Nephron (organoid): Measurements from ENCODE around the gene MMADHC.

Source experiments
- H3K27ac Mint-ChIP-seq, 3 experiments: 2 replicates each; pipeline ENCODE4 v1.8.0; 2020; ENCODE audit warnings: mixed read lengths in 3 of 3, mild to moderate bottlenecking in 2 of 3, moderate library complexity in 1 of 3
- H3K27me3 Mint-ChIP-seq: 2 replicates; pipeline ENCODE4 v1.8.0; 2021; ENCODE audit warnings: low read depth, mild to moderate bottlenecking, moderate library complexity, mixed read lengths
- H3K36me3 Mint-ChIP-seq: 2 replicates; pipeline ENCODE4 v1.8.0; 2020; ENCODE audit warnings: low read depth, mixed read lengths
- H3K4me1 Mint-ChIP-seq: 2 replicates; pipeline ENCODE4 v1.8.0; 2020; ENCODE audit warnings: mixed read lengths
- H3K4me3 Mint-ChIP-seq, 3 experiments: 2 replicates each; pipeline ENCODE4 v1.8.0; 2020; ENCODE audit warnings: mild to moderate bottlenecking in 3 of 3, mixed read lengths in 3 of 3, moderate library complexity in 2 of 3
- H3K9me3 Mint-ChIP-seq: 2 replicates; pipeline ENCODE4 v1.8.0; 2020; ENCODE audit warnings: mixed read lengths
- CTCF ChIP-seq, 3 experiments: fragments of 200-600 bp; sonication (generic); IDR thresholded peaks; one replicate each; pipeline ENCODE4 v1.5.0; 2021; ENCODE audit warnings: antibody characterized with exemption in 3 of 3; ENCODE audit not compliant: unreplicated experiment in 3 of 3

MMADHC gene

DNA sequence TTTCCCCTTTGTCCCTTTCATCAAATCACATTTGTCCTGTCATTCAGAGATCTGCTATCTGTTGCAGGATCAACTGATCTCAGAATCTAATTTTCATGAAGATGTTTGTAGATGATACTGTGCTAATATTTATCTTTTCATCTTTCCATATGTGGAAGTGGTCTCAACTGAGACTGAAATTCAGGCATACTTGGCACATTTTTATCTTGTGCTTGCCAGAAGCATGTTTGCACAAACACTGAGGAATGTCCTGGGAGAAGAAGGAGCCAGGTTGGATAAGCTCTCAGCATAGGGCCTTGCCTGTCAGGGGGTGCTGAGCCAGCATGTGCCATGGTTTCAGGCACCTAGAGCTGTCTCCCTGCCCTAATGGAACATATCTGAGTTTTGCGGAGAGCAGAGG is 24.5 kb upstream of the MMADHC start:
- Mint-ChIP-seq H3K36me3 (peaks cover 3% of the 10 kb centered on the region), H3K4me1 (peaks cover 43% of the 10 kb centered on the region), H3K4me3 (no peak overlapping the region), H3K27me3 (no peaks in the 10 kb centered on the region), H3K9me3 (peaks cover 4% of the 10 kb centered on the region), H3K27ac (peak overlapping the region; percentile 72 to 85 (median 75))
- no peak for TF ChIP-seq CTCF (IDR thresholded peaks at IDR 0.05; ENCODE audit: unreplicated experiment in 3 of 3)

DNA sequence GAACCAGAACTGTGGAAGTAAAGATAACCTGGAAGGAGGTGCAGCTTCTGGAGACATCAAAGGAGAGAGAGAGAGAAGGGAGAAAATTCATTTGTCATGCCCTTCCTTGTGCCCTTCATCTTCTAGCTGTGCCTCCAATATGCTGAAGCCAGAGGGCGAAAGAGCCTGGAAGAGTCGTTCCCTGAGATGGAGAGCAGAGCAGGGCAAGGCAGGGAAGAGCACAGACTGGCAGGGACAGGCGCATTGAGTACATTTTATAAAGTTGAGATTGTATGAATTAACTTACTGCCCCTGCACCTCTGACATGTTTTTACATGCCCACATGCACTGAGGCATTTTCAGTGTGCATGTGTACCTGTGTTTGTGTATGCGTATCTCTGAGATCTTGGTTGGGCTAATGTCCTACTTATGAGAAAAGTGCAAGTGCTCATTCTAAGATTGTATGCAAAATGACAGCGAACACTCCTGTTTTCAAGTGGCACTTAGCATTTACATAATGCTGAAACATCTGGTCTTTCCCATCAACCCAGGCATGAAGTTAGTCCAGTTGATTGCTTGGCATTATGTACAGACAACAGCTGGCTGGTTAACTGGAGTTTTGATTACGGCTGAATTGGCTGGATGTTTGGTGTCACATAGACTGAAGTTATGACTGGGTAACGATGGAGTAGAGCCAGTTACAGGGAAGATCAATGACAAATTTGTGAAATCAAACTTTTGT is 23.7 kb upstream of the MMADHC start:
- Mint-ChIP-seq H3K4me3 (no peak overlapping the region), H3K27ac (peak overlapping the region; percentile 22 to 75 (median 64)), H3K36me3 (peaks cover 4% of the 10 kb centered on the region), H3K9me3 (peaks cover 6% of the 10 kb centered on the region), H3K27me3 (no peaks in the 10 kb centered on the region), H3K4me1 (peaks cover 35% of the 10 kb centered on the region)
- TF ChIP-seq CTCF (IDR thresholded peaks at IDR 0.05; ENCODE audit: unreplicated experiment in 3 of 3), result peak in 2 of 3 experiments; percentile 12 to 25

DNA sequence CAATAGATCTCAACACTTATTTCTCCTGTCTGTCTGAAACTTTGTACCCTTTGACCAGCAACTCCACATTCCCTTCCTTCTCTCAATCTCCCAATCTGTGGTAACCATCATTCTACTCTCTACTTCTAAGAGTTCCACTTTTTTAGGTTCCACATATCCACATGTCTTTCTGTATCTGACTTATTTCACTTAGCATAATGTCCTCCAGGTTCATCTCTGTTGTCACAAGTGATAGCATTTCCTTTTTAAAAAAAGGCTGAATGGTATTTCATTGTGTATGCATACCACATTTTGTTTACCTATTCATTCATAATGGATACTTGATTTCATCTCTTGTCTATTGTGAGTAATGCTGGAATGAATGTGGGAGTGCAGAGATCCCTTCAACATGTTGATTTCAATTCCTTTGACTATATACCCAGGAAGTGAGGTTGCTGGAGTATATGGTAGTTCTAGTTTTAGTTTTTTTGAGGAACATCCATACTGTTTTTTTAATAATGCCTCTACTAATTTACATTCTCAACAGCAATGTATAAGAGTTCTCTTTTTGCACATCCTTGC is 18.8 kb upstream of the MMADHC start:
- Mint-ChIP-seq H3K36me3 (peaks cover 14% of the 10 kb centered on the region), H3K9me3 (peaks cover 31% of the 10 kb centered on the region), H3K4me3 (no peak overlapping the region), H3K27ac (no peak overlapping the region), H3K27me3 (no peaks in the 10 kb centered on the region), H3K4me1 (peaks cover 13% of the 10 kb centered on the region)
- TF ChIP-seq CTCF (IDR thresholded peaks at IDR 0.05; ENCODE audit: unreplicated experiment in 3 of 3), result no peak

DNA sequence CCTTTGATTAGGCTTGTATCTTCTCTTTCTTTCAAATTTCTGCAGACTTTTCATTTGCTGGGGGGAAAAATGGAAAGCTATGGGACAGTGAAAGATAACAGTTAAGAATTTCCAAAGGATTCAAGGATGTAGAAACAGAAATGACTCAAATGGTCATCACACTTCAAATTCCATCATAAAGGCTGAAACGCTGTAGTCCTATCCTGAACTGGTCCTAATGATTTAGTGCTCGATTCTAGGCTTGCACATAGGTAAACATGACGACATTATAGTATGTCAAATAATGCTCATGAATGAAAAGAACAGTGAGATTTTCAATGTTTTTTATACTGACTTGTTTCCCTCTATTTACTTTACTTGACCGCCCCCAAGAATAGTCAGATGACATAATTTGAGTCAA is 15.7 kb upstream of the MMADHC start:
- Mint-ChIP-seq H3K36me3 (peaks cover 23% of the 10 kb centered on the region), H3K9me3 (peaks cover 42% of the 10 kb centered on the region), H3K4me3 (no peak overlapping the region), H3K27me3 (no peaks in the 10 kb centered on the region), H3K4me1 (peaks cover 6% of the 10 kb centered on the region), H3K27ac (no peak overlapping the region)
- no peak for TF ChIP-seq CTCF (IDR thresholded peaks at IDR 0.05; ENCODE audit: unreplicated experiment in 3 of 3)

DNA sequence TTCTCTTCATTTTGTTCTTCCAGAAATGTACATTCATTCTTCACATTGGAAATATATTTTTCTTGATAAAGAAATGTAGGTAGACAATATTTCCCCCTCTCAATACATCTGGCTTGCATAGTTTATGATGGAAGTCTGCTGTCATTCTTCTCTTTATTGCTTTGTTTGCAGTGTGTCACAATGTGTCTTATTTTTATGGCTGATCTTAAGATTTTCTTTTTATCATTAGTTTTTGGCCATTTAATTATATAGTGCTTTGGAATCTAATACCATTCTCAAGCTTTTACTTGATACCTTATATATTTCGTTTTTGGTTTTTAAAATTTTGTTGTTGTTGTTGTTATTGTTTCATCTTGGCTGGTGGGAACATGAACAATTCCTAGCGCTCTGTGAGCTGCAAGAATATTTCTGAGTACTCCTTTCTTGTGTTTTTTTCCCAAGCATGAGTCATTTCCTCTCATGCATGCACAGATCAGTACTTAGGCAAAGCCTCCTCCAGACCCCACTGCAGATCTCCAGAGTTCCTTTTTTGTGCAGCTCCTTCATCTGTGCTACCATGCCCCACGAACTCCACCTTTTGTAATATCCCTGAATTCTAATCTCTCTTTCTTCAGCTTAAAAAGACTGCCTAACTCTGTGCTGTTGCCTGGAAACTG is 13.7 kb upstream of the MMADHC start:
- Mint-ChIP-seq H3K4me3 (no peak overlapping the region), H3K9me3 (peaks cover 36% of the 10 kb centered on the region), H3K36me3 (peaks cover 18% of the 10 kb centered on the region), H3K4me1 (peaks cover 15% of the 10 kb centered on the region), H3K27ac (no peak overlapping the region), H3K27me3 (no peaks in the 10 kb centered on the region)
- no peak for TF ChIP-seq CTCF (IDR thresholded peaks at IDR 0.05; ENCODE audit: unreplicated experiment in 3 of 3)
